Measurements from ENCODE around the gene CPNE7.
A peak's percentile ranks its signal among the peaks of the same experiment; 100 is the strongest.
"Not testable (repeated sequence)": the region's sequence is repeated elsewhere in the genome, so short reads cannot be mapped to it uniquely, and the experiment has no call there.

CPNE7 gene

DNA sequence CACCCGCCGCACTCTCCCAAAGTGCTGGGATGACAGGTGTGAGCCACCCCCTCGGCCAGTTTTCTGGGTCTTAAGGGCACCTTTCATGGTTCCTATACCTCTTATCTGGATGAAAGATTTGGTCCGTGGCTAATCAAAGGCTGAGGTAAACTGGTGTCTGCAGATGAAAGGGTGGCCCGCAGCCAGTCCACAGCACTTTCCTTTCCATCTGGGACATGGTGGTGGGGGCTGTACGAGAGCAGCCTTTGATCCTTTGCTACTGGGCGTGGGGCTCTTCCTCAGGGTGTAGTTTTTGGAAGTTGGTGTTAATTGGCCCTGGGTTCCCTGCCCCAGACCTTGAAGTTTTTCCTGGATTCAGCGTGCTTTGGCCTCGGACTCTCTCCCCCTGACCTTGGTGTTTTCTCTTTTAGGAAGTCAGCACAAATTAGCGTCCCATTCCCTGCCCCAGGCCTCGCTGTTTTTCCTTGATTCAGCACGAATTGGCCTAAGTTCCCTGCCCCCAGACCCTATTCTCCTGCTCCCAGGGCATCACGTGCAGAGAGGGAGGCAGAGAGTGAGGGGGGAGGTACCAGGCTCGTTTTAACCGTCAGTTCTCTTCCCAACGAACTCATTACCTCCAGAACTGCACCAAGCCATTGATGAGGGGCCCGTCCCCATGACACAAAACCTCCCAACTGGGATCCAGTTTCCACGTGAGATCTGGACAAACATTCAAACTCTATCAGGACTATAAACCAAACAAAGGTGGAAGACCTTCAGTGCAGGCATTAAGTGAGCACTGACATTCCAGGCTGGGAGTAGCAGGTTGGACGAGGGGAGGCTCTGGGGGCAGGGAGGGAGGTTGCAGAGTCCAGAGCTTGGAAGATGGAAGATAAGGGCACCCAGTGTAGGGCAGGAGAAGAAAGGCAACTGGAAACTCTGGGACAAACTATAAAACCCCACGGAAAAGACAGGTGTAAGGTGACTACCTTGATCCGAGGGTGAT lies 49.5 kb downstream of the CPNE7 start:
- DNase-seq (ENCODE audit: low read depth): no peak

GRCh38 chr16:89629827-89630610 lies 54.5 kb downstream of the CPNE7 start:
- no peak for DNase-seq (ENCODE audit: low read depth)

- peak; percentile 96 for DNase-seq (ENCODE audit: low read depth)
Measured at GRCh38 chr16:89633064-89633631, 57.6 kb downstream of the CPNE7 start.

DNA sequence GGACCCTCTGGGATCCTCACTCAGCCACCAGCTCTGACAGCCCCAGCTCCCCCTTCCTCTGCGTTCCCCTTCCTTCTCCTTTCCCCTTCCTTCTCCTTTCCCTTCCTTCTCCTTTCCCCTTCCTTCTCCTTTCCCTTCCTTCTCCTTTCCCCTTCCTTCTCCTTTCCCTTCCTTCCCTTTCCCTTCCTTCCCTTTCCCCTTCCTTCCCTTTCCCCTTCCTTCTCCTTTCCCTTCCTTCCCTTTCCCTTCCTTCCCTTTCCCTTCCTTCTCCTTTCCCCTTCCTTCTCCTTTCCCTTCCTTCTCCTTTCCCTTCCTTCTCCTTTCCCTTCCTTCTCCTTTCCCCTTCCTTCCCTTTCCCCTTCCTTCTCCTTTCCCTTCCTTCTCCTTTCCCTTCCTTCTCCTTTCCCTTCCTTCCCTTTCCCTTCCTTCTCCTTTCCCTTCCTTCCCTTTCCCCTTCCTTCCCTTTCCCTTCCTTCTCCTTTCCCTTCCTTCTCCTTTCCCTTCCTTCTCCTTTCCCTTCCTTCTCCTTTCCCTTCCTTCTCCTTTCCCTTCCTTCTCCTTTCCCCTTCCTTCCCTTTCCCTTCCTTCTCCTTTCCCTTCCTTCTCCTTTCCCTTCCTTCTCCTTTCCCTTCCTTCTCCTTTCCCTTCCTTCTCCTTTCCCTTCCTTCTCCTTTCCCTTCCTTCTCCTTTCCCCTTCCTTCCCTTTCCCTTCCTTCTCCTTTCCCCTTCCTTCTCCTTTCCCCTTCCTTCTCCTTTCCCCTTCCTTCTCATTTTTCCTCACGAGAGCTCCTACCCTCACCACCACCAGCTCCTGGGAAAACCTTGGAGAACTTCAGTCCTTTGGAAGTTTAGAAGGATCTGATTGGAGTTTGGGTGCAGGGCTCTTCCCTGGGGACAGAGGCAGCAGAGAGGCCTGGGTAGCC lies 59.2 kb downstream of the CPNE7 start:
- not testable (repeated sequence) for DNase-seq (ENCODE audit: low read depth)

DNA sequence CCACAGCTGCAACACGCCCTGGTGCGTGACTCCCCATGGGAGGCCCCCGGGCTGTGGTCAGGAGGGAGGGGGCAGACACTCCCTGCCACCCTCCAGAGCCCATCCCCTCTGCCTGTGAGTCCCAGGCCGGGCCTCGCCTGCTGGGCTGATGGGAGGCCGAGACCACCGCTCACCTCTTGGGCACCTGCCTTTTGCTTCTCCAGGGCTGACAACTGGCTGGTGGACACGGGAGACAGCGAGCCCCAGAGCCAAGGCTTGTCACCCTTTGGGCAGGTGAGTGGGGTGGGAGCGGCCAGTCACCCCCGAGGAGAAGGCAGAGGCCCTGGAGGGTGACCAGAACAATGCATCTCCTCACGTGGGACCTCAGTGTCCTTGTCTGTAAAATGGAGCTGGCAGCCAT lies 61.1 kb downstream of the CPNE7 start:
- DNase-seq (ENCODE audit: low read depth): no peak

DNA sequence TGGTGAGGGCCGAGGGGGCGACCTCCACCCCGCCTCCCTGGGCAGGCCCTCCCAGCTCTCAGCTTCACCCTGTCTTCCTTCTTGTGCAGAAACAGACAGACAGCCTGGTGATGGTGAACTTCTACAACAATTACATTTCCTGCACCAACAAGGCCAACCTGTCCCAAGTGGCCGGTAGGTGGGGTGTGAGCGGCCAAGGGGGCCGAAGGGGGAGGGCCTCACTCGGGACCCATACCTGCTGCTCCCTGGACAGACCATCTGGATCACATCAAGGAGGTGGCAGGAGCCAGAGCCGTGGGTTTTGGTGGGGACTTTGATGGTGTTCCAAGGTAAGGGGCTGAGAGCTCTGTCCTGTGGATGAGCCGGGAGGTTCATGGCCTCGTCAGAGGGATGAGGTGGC lies 61.8 kb downstream of the CPNE7 start:
- DNase-seq (ENCODE audit: low read depth): no peak

GRCh38 chr16:89638455-89638854 lies 62.9 kb downstream of the CPNE7 start:
- DNase-seq (ENCODE audit: low read depth): no peak

DNA sequence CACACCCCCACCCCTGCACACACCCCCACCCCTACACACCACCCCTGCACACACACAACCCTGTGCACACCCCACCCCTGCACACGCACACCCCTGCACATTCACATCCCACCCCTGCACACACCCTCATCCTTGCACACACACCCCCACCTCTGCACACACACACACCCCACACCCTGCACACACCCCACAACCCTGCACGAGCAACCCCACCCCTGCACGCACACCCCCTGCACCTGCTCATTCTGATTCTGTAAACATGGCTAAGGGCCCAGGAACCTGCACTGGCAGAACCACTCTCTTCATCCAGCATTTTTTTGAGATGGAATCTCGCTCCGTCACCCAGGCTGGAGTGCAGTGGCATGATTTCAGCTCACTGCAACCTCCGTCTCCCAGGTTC lies 63.8 kb downstream of the CPNE7 start:
- no peak for DNase-seq (ENCODE audit: low read depth)

DNA sequence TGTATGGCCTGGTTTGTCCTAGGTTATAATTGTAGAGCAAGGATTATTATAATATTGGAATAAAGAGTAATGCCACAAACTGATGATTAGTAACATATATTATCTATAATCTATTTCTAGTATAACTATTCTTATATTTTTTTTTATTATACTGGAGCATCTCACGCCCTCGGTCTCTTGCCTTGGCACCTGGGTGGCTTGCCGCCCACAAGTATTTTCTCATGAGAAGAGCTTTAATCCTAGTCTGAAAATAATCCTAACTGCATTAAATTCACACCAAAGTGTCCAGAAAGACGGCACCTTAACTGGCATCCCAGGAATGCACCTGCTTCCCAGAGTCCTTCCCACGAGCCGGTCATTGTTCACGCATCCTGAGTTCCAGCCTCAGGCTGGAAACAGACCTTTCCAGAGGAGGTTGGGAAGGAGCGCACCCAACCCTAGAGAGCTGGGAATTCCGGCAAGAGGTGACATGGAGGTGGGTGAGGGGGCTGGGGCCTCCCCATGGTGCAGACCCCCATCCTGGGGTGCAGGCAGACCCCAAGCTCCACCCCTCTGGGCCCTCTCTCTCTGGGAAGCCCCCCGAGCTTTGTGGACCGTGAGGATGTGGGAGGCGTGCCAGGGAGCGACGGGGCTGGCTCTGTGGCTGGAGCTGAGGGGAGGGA lies 66.0 kb downstream of the CPNE7 start:
- DNase-seq (ENCODE audit: low read depth): no peak

DNA sequence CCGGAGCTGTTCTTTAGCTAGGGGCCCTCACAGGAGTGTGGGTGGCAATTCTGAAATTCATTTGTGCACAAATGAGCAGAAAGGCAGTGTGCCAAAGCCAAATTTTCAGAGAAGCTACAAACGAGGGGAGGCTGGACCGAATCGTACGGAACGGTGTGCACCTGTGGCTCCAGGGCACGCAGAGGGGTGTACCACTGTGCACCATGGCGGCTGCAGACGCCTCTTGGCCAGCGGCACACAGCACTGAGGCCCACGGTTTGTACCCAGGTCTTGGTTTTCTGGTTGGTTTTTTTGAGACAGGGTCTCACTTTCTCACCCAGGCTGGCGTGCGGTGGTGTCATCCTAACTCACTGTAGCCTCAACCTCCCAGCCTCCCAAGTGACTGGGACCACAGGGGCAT lies 67.0 kb downstream of the CPNE7 start:
- DNase-seq (ENCODE audit: low read depth): no peak

DNA sequence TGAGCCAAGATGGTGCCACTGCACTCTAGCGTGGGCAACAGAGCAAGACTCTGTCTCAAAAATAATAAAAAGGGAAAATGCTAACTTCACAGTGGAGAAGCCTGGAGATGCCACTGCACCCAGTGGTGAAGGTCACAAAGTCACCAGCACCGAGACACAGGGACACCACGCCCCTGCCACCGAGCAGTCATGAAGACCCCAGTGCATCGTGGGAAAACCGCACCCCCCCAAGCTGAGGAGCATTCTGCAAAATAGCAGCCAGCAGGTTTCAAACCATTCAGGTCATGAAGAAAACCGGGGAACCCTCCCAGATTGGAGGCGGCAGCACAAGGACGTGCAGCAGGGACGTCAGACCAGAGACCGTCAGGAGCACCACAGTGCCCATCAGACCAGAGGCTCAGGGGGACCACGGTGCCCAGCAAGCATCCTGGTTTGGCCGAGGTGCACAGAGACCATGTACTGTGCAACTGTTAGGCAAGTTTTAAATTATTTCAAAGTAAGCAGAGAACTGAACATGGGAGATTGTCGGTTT lies 68.3 kb downstream of the CPNE7 start:
- no peak for DNase-seq (ENCODE audit: low read depth)

DNA sequence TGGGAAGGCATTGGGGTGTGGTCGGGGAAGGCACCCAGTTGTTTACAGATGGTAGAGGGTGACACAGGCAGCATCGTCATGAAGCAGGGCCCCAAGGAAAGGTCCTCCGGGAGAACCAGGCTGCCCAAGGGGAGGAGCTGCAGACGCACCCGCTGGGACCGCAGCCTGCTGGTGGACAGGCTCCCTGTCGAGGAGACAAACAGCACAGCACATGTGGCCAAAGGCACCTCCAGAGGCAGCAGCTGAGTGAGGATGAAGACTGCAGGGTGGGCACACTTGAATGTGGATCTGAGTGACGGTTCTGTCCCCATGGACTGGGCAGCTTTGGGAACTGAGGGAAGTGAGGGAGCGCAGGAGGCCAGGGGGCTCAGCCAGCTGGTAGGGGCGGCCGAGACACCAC lies 69.6 kb downstream of the CPNE7 start:
- DNase-seq (ENCODE audit: low read depth): no peak

DNA sequence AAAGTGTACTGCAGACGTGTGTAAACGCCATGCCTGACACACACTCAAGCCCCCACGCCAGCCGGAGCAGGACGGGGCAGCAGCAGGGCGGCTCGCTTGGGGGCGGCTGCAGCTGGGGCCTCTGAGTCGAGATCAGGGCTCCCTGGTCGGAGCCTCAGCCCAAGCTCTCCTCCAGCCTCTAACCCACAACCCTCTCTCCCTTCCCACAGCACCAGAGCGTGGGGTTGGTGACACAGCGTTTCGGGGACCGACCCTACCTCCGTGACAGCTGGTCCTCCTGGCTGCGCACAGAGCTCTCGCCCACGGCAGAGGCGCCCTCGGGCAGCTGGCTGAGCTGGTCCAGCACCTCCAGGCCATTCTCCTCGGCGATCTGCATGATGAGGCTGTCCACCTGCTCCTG lies 70.7 kb downstream of the CPNE7 start:
- no peak for DNase-seq (ENCODE audit: low read depth)

All from ELR (cell line).